ENCODE measurements around the gene TXNL4B.
"Not testable (repeated sequence)": the region's sequence is repeated elsewhere in the genome, so short reads cannot be mapped to it uniquely, and the experiment has no call there.

TXNL4B gene

DNA sequence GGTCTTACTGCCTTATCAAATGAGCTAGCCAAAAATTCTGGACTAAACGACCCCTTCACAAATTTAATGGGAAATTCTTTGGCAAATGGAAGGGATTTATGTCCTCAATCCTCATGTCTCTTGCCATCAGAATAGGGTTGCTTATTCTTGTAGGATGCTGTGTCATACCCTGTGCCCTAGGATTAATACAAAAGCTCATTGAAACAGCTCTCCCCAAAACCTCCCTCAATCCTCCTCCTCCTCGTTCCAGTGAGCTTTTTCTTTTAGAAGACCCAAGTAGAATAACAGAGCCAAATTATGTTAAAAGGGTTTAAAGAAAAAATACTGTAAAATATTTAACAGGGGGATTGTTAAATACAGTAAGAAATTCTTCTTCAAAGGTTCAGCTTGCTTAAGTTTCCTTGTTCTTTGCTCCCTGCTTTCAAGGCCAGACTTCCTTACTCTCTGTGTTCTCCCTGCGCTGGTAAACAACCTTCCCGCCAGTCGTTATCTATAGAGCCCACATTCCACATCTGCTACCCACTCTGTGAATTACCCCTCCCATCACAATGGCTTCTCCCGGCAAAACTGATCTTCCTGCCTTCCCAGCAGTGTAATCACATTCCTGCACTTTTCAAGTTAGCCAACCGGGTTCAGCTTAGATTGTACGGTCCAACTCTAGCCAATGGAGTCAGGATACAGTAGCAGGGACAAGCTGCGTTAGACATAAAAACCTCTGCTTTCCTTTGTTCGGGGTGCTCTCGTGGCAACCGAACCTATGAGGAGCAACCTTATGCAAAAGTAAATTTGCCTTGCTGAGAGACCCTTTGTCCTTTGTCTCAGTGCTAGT is 20.7 kb downstream of the TXNL4B start:
- no peak for DNase-seq

DNA sequence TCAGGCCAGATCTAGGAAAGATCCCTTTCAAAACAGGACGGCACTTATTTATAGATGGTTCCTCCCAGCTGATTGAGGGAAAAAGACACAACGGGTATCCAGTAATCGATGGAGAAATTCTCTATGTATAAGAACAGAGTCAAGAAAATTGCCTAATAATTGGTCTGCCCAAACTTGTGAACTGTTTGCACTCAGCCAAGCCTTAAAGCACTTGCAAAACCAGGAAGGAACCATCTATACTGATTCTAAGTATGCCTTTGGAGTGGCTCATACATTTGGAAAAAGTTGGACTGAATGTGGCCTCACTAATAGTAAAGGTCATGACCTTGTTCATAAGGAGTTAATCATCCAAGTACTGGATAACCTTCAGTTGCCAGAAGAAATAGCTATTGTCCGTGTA is 24.5 kb downstream of the TXNL4B start:
- DNase-seq: no peak

DNA sequence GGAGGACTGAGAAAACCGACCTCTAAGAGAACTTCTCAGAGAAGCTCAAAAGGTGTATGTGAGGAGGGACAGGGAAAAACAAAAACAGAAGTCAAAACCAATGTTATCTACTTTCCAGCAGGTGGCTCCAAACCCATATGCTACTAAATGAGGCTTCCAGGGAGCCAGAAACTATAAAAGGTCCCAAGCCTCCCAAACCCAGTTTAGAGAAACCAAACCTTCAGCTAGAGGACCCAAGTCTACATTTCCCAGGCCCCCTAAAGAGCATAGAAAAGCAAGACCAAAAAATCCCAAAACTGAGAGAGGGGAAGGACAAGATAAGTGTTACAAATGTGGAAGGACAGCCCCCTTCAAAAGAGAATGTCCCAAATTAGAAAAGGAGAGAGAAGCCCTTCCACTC is 26.7 kb downstream of the TXNL4B start:
- no peak for DNase-seq

DNA sequence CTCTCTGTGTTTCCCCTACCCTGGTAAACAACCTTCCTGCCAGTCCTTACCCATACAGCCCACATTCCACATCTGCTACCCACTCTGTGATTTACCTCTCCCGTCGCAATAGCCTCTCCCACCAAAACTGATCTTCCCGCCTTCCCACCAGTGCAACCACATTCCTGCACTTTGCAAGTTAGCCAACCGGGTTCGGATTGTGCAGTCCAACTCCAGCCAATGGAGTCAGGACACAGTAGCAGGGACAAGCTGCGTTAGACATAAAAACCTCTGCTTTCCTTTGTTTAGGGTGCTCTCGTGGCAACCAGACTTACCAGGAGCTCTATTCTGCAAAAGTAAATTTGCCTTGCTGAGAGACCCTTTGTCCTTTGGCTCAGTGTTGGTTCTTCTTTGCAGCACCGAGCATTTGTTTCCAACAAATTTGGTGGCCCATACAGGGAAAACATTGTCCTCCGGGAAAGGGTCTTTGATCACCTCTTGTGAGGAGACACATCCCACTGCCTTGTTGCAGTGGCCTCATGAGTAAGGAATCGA is 29.0 kb downstream of the TXNL4B start:
- no peak for DNase-seq

DNA sequence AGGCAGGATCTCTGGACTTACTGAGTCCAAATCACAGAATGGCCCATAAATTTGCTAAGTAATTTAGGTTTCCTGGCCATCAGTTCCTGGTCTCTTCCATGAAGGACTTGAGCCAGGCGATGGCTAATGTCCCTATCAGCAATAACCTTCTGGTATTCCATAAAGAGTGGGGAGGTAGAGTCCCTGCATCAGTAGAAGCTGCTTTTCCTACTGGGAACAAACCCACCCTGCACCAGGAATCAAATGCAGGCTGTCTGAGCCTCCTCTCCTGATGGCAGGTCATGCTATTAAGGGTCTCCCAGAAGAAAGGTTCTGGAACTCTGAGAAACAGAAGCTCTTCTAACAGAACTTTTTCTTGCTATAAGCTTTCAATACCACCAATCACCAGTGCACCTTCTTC is 31.9 kb downstream of the TXNL4B start:
- DNase-seq: no peak

DNA sequence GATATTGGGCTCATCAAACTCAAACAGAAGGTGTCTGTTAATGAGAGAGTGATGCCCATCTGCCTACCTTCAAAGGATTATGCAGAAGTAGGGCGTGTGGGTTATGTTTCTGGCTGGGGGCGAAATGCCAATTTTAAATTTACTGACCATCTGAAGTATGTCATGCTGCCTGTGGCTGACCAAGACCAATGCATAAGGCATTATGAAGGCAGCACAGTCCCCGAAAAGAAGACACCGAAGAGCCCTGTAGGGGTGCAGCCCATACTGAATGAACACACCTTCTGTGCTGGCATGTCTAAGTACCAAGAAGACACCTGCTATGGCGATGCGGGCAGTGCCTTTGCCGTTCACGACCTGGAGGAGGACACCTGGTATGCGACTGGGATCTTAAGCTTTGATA is 33.0 kb downstream of the TXNL4B start:
- no peak for DNase-seq

DNA sequence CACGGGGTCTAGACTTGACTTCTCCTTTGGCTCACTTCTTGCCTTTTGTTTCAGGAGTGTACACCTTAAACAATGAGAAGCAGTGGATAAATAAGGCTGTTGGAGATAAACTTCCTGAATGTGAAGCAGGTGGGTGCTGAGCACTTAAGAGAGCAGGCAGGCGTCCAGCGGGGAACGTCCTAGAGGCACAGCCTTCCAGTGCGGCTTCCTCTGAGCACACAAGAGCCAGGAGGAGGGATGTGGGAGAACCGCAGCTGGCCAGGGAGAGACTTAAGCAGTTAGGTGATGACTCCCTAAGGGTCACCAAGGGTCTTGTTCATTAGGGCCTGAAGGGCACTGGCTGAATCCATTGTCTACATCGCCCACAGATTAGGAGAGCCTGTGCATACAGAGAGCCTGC is 34.4 kb downstream of the TXNL4B start:
- DNase-seq: not testable (repeated sequence)

DNA sequence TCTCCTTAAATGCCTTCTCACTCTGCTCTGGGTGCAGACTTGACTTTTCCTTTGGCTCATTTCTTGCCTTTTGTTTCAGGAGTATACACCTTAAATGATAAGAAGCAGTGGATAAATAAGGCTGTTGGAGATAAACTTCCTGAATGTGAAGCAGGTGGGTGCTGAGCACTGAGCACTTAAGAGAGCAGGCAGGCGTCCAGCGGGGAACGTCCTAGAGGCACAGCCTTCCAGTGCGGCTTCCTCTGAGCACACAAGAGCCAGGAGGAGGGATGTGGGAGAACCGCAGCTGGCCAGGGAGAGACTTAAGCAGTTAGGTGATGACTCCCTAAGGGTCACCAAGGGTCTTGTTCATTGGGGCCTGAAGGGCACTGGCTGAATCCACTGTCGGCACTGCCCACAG is 36.1 kb downstream of the TXNL4B start:
- DNase-seq: not testable (repeated sequence)

DNA sequence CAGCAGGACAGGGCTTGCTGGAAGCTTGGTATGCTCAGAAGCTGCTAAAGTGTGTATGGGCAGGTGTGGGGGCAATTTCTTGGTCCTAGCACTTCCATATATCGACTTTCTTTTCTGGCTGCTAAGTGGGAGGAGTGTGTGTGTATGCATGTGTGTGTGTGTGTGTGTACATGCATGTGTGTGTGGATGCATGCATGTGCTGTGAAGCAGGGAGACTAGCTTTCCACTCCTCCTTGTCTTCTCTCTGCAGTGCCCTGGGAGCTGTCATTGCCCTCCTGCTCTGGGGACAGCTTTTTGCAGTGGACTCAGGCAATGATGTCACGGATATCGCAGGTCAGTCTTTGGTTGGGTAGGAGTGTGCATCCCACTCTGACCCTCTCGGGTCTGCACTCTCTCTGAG is 37.5 kb downstream of the TXNL4B start:
- DNase-seq: no peak

DNA sequence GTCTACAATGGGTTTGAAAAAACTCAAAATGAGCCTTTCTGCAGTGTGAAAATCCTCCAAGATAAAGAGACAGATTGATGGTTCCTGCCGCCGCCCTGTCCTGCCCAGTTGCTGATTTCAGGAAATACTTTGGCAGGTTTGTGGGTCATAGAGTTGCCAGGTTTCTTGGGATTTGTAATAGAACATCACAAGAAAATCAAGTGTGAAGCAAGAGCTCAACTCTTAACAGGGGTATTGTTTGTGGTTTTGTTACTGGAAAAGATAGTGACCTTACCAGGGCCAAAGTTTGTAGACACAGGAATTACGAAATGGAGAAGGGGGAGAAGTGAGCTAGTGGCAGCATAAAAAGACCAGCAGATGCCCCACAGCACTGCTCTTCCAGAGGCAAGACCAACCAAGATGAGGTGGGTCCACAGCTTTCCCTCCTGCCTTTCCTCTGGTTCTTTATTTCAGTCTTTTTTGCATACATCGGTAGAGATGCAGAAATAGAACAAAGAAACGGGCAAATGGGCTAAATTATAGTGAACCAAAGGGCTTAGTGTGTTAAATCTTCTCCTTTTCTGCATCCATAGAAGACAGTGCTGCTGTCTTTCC is 39.1 kb downstream of the TXNL4B start, which contains the start of gene HP:
TSS of gene HP (plus strand) at position 252 of the 594 bp plus-strand sequence. CDS start at position 400, 148 bp downstream.
- not testable (repeated sequence) for DNase-seq

DNA sequence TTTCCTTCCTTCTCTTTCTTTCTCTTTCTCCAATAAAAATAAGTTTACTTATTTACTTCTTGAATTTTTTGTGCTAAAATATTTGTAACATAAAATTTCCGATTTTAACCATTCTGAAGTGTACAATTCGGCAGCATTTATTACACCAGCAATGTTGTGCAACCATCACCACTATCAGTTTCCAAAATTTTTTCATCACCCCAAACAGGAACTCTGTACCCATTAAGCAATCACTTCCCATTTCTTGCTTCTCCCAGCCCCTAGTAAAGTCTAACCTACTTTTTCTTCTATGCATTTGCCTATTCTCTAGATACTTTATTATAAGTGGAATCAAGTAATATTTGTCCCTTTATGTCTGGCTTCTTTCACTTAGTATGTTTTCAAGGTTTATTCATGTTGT is 41.6 kb downstream of the TXNL4B start:
- DNase-seq: no peak

DNA sequence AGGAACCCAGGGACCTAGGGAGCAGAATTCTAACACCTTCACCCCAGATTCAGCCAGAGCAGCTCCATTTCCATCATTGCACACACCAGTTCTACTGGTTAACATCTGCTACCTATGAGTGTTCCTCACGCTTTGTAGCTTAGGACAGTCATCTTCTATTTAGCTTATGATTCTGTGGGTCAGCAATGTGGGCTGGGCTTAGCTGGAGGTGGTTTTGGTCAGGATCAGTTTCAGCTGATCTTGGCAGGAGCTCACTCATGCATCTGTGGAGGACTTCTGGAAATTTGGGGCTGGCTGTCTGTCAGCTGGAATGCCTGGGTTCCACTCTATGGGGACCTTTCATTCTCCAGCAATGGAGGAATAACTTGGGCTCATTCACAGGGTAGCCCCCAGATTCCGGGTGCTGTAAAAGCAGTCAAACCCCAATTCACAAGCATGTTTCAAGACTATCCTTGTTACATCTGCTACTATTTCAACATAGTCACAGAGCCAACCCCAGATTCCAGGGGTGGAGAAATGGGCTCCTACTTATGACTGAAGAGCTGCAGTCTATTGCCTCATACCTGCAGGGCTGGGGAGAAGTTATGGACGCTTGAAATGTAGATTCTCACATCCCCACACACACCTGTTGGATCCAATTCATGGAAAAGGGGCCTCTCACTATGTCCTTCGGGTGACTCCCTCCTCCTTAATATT is 42.5 kb downstream of the TXNL4B start:
- no peak for DNase-seq

DNA sequence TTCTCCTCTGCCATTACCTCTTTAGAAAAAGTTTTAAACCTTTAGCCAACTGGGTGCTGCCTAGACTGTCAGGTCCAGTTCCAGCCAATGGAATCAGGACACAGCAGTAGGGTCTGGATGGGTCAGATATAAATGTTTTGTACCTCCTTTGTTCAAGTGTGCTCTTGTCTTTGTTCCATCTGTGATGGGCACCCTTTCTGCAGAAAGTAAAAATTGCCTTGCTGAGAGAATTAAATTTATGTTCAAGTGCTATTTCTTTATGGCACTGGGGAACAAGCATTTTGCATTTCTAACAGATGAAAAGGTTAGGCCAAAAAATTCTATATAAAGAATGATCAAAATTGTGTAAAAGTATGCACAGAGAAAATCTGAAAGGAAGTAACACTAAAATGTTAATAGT is 44.3 kb downstream of the TXNL4B start:
- no peak for DNase-seq

DNA sequence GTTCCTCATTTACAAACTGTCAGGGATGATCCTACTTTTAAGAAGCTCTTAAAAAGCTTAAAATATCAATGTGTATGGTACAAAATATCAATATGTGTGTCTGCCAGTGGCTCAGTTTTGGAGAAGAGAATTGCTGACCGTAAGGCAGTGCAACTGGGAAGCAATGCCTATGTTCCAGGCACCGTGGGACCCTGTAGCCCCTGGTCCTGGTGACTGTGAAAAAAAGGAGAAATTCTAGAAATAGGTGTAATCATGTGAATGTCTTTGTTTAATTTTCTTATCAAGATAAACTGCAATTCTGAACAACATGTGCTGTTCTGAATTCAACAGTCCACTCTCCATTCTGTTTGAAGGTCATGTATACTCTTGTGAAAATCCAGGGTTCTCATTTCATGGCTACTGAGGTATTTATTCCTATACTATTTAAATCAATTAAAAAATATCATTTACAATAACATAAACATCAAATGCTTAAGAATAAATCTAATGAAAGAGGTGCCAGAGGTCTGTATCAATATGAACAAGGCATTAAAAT is 48.5 kb downstream of the TXNL4B start:
- no peak for DNase-seq

DNA sequence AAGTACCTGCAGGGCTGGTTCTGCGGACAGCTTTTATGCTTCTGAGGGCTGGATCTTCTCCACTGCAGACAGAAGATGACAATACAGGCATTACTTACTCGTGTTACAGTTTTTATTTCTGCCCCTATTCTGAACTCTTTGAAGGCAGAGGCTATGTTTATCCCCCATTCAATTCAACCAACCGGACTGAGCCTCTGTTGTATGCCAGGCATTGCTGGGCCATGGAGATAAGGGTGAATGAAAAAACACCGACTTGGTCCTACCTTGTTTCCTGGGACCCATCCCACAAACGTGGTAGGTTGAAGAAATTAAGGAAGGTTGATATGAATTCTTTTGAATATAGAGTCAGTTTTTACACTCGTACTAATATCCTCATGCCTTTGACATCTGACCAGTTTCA is 49.1 kb downstream of the TXNL4B start:
- DNase-seq: no peak

DNA sequence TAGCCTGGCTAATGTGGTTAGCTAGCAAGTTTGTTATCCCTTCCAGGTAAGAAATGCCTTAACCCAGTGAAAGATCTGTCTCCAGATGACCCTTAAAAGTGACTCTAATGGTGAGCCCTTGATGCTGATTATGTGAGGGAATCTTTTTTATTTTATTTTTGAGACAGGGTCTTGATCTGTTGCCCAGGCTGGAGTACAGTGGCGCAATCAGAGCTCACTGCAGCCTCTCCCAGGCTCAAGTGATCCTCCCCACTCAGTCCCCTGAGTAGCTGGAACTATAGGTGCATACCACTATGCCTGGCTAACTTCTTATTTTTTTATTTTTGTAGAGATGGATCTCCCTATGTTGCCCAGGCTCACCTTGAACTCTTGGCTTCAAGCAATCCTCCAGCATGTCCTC is 49.9 kb downstream of the TXNL4B start:
- no peak for DNase-seq

DNA sequence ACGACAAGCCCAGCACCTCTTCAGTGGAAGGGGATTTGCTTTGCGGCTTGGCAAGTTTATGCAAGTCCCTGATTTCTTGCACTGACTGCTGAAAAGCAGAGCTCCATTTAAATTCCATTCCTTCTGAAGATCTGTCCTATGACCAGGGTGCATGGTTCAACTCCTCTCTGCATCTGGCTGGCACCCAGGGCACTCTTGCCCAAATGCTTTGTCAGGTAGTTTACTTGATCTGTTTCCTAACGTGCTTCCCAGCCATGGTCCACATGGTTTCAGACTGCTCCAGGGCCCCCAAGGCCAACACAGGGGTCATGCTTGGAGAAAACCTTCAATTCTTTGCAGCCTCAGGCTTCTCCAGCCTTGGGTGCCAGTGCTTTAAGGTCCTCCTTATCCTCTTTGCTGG is 50.4 kb downstream of the TXNL4B start:
- DNase-seq: no peak

DNA sequence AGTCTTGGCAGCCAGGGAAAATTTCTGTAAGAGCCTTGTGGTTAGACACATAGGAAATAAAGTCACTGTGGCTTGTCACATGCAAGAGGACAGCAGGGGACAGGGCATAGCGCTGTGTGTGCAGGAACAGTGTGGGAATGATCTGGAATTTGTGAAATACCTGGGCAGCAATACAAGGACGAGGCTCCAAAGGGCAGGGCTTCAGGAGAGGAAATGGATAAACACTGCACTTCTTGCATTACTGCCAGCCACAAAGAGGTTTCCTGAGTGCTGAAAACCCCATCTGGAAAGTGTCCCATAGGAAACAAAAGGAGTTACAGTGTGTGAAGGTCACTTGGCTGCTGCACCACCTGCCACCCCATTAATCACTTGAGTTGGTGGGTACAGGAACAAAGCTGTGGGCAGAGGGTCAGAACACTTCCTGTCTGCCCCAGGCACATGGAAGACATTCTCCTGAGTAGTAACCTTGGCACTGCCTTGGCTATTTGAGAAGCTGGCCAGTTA is 51.2 kb downstream of the TXNL4B start:
- DNase-seq: no peak

DNA sequence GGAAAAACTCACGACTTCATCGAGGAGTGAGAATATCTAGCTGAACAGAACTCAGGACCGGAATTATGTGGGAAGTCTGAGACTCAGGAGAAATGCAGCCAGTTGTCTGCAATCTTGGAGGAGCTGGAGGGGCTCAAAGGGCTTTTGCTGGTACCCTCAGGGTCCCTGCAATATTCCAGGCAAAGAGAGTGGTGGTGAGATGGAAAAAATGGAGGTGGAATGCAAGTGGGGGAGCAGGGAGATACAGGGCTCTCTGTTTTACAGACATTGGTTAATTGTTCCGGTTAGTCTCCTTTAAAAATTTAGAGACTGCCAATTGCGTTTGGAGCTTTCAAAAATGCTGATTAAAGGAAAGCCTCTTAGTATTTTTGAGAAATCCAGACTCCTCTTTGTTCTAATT is 57.3 kb downstream of the TXNL4B start:
- DNase-seq: no peak
